Stimulated activated CD8-positive, alpha-beta memory T cell treated with anti-CD3 and anti-CD28 coated beads, Interleukin-12 subunit alpha, Interleukin-12 subunit beta, amount 100 ng/mL, for 24 hours (primary cell): ENCODE data around the gene NACAD.

Experiments
- DNase-seq: peaks from one replicate; pipeline ENCODE4 v3.0.0-alpha.2; 2020; ENCODE audit errors: extremely low read depth

NACAD gene

DNA sequence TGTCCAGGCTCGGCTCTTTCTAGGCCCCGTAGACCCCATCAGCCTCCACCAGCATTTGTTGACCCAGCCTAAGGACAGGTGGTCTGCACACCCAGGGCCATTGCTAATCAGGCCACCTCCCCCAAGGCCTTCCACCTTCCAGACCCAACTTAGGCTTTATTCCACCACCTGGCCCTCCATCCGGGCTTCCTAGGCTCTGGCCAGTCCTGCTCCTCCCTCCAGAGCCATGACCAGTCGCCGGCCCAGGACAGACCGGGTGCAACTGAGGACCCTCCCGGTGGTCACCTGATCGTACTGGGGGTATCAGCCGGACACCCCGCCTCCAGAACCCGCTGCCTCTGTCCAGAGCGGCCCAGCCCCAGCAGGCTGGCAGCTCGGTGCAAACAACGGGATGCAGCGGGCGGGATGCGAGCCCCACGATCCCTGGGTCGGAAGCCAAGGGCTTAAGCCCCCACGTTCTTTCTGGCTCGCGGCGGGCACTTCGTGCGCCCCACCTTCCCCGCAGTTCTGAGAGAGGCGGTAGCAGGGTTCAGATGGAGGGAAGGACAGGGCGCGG is 545 bp downstream of the NACAD start:
- DNase-seq = no peak

- no peak for DNase-seq
These were observed 1.2 kb downstream of the NACAD start for GRCh38 chr7:45087301-45088145.

- no peak for DNase-seq
These were observed 2.3 kb downstream of the NACAD start for GRCh38 chr7:45086331-45087065.

DNA sequence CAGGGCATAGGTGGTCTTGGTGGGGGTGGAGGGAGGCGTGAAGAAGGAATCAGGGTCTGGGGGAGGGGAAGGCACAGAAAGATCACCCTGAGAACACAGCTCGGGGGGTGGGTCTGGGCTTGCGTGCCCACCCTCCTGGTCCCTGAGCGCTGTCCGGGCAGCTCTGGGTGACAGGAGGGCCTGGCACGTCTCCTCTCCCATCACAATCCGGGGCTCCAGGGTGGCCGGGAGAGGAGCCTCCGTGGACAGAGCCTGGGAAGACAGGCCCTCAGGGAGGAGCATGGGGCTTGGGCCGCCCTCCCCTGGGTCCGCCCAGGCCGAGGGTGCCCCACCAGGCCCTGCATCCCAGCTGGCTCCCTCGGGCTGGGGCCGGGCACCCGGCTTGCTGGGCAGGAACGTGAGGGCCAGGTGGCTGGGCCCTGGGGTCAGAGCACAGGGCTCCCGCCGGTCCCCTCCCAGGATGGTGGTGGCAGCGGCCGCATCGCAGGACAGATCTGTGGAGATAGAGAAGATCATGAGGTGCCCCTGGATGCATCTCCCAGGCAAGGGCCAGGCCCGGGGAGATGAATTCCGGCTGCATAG is 3.1 kb downstream of the NACAD start:
- no peak for DNase-seq

DNA sequence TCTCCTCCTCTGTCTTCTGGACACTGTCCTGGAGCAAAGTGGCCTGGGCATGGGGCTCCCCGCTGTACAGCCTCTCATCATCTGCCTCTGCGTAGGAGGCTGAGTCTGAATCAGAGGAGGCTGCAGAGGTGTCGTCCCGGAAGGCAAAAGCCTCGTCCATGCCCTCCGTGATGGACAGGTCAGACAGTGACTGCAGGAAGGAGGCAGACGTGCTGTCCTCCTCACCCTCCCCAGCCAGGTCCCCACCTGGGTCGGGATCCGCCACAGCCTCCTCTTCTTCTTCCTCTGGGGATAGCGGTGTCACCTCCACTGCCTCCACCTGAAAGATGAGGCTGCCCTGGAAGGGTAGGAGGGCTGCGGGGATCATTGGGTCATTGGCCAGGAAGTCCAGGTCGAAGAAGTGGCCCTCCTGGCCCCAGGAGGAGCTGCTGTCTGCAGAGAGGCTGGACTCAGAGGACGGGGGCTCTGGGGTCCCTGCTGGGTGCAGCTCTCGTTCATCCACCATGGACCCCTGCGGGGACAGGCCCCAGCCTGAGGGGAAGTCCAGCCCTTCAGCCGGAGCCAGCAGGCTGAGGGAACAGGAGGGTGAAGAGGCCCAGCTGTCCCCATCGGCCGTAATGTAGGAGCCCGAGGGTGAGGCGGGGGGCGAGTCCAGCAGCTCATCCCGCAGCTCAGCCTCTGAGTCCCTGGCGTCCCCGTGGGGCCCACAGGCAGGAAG is 3.7 kb downstream of the NACAD start:
- no peak for DNase-seq

- DNase-seq = no peak
These were observed 4.4 kb downstream of the NACAD start for GRCh38 chr7:45084336-45084735.

- DNase-seq = no peak
These were observed 5.9 kb downstream of the NACAD start for GRCh38 chr7:45082831-45083331.

DNA sequence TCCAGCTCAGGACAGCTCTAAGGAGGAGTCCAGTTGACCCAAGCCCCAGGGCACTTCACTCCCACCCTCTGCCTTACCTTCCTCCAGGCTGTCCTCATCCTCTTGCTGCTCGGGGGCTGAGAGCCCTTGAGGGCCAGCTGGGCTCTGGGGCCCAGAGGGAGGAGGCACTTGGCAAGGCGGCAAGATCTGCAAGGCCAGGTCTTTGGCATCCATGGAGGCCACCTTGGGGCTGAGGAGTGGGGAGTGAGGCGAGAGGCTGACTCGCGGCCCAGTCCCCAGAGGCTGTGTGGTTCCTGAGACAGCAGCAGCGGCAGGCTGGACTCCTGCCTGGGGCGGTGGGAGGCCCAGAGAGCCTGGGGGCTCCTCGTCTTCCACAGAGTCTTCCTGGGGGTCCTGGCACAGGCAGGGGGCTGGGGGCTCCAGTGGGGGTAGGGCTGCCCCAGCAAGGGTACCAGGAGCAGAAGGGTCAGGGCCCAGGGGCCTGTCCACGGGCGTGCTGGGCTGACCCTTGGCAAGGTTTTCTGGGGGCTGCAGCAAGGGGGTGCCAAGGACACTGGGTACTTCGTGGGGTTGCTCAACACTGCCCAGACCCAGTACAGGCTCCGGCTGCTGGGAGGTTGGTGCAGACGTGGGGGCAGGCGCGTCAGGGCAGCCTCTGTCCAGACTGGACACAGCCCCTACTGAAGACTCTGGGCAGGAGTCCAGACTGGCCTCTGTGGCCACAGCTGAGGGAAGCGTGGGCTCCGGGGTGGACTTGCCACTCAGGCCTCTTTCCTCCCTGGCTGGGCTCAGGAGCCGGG is 6.5 kb downstream of the NACAD start:
- DNase-seq = no peak

GRCh38 chr7:45081670-45081974 is 7.1 kb downstream of the NACAD start:
- DNase-seq = no peak

GRCh38 chr7:45080958-45081669 is 7.7 kb downstream of the NACAD start:
- no peak for DNase-seq

GRCh38 chr7:45080265-45080957 is 8.4 kb downstream of the NACAD start:
- no peak for DNase-seq

DNA sequence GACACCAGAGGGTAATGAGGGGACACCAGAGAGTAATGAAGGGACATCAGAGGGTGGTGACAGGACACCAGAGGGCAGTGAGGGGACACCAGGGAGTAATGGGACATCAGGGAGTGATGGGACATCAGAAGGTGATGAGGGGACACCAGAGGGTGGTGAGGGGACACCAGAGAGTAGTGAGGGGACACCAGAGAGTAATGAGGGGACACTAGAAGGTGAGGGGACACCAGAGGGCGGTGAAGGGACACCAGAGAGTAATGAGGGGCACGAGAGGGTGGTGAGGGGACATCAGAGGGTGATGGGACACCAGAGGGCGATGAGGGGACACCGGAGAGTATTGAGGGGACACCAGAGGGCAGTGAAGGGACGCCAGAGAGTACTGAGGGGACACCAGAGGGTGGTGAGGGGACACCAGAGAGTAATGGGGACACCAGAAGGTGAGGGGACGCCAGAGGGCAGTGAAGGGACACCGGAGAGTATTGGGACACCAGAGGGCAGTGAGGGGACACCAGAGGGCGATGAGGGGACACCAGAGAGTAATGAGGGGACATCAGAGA is 10.6 kb downstream of the NACAD start:
- no peak for DNase-seq

DNA sequence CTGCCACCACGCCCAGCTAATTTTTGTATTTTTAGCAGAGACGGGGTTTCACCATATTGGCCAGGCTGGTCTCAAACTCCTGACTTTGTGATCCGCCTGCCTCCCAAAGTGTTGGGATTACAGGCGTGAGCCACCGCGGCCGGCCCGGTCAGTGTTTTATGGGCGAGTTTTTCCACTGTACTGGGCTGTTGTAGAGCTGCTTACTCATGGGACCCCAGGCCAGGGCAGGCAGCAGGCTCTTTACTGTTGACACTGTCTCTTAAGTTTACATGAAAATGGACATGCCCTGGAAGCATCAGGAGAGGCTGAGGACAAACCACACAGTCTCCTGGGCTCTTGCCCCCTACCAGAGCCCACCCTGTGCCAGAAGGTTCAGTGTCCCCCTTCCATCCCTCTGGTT is 11.2 kb downstream of the NACAD start:
- no peak for DNase-seq

GRCh38 chr7:45076946-45077345 is 11.8 kb downstream of the NACAD start:
- DNase-seq = no peak

DNA sequence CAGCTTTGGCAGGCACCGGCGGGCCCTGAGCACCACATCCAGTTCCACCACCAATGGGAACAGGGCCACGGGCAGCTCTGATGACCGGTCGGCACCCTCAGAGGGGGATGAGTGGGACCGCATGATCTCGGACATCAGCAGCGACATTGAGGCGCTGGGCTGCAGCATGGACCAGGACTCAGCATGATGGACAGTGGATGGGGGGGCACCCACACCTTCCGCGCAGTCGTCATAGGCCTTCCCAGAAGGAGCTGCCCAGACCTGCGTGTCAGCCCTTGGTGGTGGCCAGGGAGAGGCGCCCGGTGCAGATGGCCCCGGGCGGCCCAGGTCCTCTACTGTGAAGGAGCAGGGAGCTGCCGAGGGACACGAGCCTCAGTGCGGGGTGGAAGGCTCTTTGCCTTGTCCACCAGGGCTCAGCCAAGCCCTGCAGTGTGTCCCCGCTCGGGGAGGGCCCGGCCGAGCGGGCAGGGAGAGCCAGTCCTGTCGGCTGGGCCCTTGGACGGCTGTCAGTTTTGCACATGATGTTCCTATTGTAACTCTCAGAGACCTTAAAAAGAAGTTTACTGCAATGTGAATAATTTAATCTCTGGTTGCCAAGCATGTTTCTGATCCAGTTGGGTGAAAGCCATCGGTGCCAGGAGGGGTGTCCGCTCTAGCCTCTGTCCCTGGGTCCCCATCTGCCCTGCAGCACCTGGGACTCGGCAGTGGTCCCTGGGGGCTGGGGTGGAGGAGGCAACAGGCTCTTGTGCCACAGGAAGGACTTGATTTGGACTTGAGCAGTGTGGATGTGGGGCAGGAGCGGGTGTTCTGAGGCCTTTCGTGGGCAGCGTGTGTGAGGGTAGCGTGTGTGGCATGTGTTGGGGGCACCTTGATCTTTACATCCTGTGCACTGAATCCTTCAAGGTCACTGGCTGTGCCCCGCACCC is 12.6 kb downstream of the NACAD start:
- no peak for DNase-seq

- no peak for DNase-seq
These were observed 13.5 kb downstream of the NACAD start for GRCh38 chr7:45075355-45075644.

GRCh38 chr7:45074528-45075354 is 14.0 kb downstream of the NACAD start:
- no peak for DNase-seq
